GM18511 (cell line): ENCODE results near the gene C2orf81.

ENCODE experiments used
- ATAC-seq: cut with Tn5 transposase; IDR thresholded peaks from one replicate; pipeline ENCODE4 v1.9.1; 2021; ENCODE audit warnings: mild to moderate bottlenecking, moderate library complexity; ENCODE audit not compliant: unreplicated experiment

C2orf81 gene

DNA sequence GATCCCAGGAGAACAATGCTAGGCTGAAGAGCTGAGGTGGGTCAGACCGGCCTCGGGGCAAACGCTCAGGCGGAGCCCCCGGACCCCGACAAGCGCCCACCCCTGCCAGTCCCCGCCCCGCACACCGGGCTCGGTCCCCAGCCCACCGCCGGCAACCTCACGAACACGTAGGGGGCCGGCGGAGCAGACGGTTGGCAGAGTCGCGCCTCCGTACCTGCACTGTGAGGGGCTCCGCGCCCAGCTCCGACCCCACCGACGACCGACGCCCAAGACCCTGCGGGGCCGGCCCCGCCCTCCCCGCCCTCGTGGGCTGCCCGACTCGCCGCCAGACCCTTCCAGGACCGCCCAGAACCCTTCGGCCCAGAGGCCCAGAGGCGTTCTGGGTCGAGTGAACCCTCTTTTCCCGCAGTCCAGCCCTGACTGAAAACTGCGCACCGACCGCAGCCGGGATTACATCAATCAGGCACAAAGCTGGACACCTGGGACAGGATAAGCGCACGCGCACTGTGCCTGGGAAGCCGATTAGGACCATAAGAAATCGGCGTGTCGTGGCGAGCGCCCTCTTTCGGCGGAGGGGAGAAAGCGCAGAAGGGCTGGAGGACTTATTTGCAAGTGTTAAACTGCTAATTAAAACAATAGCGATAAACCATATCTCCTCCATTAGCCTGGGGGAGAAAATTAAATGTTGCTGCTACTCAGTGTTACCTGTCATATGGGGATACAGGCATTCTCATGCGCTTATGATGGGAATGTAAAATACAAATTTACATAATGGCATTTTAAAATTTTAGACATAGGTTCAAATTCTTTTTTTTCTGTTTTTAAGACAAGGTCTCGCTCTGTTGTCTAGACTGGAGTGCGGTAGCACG lies 29.6 kb downstream of the C2orf81 start:
- ATAC-seq = peak; percentile 75

DNA sequence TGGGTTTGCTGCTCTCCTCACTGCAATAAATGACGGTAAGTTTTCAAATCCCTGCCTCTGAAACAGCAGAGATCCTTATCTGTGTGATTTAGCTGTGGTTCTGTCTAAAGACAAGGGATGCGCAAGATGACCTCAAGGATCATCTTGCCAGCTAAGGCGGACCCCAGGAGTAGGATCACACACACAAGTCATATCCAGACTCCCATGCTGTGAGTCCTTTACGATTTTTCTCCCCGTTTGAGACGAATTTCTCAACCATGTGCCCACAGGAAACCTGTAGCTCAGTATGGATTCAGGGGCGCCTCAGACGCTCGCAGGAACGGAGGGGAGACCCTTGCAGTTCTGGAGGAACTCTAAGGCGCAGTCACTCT lies 30.2 kb downstream of the C2orf81 start:
- ATAC-seq = peak; percentile 40

DNA sequence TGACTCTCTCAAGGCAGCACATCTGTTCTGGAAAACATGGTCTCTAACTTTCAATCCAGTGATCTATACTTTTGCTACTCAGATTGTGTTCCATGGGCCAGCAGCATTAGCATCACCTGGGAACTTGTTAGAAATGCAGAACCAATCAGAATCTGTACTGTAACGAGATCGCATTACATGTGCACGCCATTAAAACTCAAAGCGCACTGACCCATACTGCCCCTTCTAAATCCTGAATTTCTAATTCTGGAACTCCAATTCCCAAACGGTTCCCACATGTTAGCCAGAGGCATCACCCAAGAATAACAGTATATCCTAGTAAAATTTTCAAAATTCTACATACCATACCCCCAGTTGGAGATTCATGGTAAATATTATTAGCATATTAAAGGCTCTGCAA lies 30.8 kb downstream of the C2orf81 start:
- no peak for ATAC-seq

DNA sequence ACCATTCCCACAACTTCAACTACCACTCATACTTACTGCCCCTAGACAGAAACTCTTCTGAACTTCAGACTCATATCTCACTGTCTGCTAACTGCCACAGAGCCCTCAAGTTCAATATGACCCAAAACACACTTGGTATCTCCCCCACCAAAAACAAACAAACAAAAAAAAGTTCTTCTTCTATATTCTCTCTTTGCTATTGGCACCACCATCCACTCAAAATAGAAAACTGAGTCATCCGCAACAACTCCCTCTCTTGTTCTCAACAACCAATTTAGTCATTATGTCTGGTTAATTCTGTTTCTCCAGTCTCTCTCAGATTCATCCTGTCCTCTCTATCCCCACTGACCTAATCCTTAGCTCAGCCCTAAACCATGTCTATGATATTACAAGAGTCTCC lies 34.1 kb downstream of the C2orf81 start:
- no peak for ATAC-seq

DNA sequence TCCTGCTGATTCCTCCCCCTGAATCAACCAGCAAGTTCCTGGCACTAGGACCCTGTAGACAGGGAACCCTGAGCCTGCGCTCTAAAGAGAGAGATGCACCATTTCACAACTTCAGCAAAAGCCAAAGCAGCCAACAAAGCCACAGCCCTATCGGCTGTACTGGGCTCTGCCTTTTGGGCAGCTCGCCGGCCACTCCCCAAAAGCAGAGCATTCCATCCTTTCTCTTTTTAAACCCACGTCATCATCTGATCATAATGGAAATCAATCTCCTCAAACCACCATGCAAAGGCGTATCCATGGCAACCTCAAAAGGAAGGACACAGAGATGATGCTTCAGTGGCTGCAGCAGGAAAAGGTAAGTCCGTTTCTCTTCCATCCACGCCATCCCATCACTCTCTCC lies 36.0 kb downstream of the C2orf81 start:
- ATAC-seq = no peak

DNA sequence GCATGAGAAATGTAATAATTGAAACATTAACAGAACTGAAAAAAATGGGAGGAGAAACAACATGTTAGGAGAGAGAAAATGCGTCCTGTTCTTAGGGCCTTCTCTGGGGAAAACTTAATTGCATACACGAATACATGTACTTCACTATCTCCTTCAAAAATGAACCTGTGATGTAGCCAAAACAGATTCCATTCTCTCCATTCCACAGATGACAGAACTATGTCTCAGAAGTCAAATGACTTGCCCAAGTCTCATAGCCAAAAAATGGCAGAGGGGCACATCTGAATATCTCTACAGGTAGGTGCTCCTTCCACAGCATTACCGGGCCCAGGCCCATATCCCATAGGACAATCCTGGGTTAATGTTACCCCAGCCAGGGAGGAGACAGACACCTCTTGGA lies 37.4 kb downstream of the C2orf81 start:
- ATAC-seq = no peak

DNA sequence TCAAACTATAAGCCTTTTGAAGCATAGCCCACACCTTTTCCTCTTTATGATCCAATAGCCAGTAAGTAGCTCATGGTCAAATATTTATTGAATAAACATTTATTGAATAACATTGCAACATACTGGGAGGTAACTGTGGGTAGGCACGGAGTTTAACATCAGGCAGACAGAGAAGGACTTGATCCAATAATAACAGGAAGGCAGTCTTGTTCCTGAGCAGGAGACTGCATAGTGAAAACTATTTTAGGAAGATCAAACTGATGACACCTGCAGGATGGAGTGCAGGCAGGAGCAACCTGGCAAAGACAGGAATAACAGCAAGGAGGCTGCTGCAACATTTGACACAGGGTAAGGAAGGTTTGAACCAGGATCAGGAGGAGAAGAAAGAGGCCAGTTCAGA lies 38.2 kb downstream of the C2orf81 start:
- ATAC-seq = no peak

DNA sequence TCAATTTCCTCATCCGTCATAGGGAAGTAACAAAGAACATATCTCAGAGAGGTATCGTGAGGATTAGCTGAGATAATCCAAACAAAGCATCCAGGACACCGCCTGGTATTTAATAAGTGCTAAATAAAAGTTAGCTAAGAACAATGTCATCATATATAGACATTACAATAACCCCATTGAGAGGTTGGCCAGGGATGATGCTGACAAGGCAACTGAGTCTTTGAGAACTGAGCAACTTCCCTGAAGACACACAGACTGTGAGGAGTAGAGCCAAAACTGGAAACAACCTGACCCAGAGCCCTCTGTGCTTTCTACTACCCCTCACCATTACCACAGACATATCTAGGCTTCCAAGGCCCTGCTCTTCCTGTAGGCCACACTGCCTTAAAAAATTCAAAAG lies 39.7 kb downstream of the C2orf81 start:
- no peak for ATAC-seq

DNA sequence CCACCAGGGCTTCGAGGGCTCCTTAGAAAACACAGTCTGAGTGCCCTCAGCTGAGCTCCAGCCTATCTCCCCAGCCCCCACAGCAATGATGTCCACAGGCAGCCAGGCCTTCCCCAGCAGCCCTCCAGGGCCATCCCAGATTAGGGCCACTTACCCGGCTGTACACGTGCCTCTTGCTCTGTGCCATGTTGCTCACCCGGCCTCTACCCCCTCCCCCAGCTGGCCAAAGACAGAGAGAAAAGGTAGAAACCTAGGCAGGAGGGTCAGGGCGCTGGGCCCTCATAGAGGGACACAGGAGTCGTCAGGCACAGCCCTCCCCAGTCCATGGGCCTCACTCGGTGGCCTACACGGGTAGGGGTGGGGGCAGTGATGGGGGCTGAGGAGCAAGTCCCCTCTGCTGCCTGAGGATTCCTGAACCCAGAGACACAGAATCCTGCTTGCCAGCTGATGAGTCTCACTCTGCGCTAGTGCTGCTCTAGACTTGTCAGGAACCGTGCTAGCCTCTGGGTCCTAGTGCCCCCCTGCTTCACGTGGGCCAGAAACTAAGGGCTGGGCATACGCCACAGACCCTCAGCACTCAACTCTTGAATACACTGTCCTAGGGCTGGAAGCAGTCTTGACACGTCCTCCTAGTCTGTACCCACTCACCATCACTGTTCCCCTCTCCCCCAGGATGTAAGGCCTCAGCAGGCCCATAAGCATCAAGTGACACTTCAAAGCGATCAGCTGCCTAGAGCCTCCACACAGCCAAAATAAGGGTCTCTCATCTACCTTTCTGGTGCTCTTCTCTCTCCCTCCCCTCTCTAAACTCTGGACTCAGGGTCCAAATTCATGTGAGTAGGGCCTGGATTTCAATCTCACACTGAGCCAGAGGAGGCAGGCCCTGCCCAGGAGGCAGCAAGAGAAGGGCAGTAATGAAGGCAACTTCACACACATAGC lies 41.3 kb downstream of the C2orf81 start, which contains the start of gene DCTN1:
TSS of gene DCTN1 (minus strand) at position 461 of the 939 bp plus-strand sequence. CDS start at position 187, 274 bp downstream.
- ATAC-seq = no peak

DNA sequence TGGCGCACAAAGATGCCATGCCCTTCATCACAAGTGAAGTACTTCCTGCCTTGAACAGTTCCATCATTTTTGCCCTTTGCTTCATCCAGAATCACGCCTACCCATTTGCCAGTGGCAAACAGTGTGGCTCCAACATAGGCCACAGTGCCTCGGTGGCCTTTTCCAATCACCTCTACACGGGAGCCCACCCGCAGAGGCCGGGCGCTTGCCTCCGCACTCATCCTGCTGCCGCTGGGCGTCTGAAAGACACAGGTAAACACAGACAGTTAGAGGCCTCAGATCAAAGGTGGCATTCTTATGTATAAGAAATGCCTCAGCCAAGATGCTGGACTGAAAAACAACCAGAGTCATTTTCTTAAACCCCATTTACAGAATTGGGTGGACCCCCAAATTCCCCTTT lies 43.4 kb downstream of the C2orf81 start:
- no peak for ATAC-seq

DNA sequence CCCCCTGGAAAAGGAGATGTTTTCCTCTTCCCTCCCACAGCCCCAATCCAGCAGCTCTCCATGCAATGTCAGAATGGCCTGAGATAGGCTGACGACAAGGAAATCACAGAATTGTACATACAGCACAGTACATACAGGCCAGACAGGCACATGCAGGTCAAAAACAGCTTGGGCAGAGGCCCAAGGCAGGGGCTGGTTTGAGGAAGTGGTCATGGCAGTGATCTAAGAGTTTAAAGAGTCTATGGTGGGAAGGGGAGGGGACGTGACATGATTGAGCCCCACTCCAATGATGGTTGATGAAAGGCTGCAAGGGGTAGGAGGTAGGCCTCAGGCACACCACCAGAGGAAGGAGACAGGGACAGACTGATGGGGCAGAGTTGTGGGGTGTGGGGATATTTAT lies 45.6 kb downstream of the C2orf81 start:
- no peak for ATAC-seq

DNA sequence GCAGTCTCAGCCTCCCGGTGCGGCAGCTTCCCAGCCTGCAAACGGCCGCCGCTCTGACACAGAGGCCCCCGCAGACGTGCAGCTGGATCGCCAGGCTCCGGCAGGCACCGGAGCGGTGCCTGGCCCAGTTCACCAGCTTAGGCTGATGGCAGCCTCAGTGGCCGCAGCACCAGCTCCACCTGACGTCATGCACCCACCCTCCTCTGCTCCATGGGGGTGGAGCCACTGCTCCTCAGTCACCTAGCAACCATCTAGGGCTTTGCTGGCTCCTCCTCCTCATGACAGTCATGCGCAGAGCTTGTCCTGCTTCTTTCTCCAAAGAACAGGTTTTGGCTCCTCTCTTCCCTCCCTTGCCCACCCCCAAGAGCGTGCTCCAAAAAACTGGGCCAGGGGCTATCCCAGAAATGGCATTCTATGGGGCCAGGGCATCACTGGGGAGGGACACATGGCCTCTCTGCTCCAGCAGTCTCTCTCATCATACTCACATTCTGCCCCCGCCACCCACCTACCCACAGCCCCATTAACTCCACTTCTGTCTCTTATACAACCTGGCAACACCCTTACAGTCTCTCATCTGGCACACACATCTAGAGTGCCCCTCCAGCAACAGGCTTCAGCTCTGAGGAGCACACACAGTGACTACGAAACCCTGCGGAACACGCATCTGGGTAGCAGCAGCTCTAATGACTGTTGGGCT lies 46.8 kb downstream of the C2orf81 start:
- ATAC-seq = no peak

DNA sequence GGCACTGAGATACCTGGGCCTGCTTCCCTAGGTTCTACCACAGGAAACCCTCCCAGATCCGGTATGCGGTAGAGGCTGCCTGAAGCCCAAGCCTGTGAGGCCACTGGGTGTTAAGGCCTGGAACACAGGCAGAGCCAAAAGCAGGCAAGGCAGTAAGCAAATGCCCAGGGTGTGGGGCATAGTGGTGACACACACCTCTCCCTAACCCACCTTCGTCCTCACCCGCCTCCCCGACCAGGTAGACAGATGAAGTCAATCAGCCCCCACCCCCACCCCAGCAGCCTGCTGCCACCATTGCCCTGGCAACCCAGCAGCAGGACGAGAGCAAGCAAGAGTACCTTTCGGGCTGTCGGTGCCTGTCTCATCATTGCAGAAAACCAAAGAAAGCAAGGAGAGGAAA lies 47.4 kb downstream of the C2orf81 start:
- no peak for ATAC-seq

DNA sequence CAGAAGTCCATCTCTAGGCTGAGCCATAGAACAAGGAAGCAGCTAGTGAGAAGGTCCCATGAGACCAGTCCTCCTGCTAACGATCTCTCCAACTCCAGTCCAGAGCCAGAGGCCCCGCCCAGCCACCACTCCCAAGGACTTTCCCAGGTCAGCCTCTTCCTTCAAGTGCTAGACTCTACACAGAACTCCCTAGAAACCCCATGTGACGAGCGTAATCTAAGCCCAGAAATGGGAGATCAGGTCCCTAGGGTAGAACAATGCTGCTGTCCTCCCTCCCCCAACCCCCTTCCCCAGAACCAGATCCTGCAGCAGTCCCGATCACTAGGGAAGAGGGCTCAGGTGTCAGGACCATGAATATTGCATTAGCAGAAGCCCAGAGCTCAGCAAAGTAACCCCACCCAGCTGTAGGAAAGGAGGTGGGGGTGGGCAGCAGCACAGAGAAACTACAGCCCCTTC lies 48.2 kb downstream of the C2orf81 start:
- ATAC-seq = no peak

DNA sequence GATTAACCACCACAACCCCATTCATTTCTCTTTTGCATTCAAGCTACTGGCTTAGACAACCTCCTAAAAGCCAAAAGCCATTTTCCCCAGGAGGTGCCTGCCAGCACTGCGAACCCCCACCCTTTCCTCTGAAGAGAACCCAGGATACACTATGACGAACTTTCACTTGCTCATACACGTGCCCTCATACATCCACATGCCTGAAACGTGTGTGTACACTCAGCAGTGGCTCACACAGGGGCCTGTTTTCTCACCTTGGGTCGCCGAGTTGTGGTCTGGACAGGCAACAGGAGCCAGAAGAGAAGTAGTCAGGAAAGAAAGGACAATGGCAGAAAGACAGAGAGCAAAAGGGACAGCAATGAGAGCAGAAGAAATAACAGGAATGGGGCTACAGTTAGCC lies 48.7 kb downstream of the C2orf81 start:
- no peak for ATAC-seq

DNA sequence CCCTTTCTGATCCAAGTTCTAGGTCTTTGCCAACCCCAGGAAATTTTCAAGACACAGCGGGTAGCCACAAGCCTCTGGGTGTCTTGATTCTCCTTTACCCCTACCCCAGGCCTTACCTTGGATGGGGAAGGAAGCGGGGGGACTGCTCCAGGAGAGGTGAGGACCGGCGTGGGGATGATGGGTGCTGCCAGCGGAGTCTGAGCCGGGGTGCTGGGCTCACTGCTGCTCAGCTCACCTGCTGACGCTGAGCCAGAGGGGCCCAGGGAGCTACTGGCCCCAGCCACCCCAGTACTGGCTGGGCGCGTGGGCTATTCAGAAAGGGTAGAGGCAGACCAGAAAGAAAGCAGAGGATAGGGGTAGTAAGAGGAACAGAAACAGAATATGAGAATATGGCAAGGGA lies 50.0 kb downstream of the C2orf81 start:
- ATAC-seq = no peak

DNA sequence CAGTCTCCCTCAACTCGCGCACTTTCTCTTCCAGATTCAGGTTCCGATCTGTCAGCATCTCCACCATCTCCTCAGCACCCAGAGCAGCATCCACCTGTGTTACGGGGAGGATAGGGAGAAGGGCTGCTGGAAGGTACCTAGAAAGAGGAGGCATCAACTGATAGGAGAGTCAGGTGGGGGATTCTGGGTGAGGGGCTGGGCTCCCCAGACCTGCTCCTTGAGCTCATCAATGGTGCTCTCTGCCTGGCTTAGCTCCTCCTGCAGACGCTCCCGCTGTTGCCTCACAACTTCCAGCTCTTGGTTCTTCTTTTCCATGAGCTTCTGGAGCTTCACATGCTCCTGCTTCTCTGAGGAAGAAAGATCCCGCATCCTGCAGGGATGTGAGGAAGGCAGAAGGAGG lies 51.4 kb downstream of the C2orf81 start:
- ATAC-seq = no peak

DNA sequence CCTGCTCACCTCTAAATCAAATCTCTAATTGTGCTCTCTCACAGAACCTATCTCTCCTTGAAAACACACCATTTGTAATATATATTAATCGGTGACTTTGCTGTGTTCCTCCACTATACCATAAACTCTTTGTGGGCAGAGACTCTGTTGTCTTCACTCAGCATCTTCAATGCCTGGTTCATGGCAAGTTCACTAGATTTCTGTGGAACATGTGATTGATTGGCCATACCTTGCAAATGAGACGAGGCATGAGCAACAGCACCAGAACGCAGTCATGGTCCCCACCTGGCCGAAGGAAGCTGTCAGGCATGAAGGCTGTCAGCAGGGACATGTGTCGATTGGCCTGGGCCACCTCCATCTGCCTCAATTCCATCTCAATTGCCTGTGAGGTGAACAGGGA lies 52.9 kb downstream of the C2orf81 start:
- no peak for ATAC-seq

DNA sequence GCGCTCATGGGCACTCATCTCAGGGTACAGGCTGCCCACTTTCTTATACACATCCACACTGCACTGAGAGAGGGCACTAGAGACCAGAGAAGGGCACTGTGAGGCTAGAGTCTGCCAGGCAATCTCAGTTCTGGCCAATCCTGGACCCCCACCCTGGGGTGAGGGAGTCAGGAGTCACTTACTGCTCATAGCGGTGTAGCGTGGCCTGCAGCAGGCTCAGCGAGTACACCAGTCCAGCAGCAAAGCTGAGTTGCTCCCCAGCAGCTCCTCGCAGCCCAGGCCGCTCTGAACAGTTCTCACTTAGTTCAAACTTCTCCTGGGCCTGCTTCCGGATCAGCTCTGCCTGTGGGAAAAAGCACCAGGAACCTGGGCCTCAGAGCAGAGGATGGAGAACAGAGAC lies 53.6 kb downstream of the C2orf81 start:
- ATAC-seq = no peak

DNA sequence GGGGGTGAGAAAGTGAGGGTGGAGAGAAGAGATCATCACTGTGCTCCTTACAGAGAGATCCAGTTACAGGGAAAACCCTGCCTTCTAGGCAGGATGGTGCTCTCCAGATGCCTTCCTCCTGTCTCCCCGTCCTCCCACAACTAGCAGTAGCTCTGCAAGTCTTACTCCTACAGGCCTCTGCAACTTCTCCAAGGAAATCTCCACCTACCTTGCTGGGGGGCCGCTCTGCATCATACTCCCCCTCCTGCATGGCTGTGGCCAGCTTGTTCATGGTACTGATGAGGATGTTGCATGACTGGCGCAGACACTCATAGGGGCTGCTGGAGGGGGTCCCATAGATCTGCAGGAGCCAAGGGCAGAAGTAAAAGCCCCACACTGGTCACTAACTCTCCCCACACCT lies 55.4 kb downstream of the C2orf81 start:
- no peak for ATAC-seq
